Psoas muscle (tissue), 8 donors: ENCODE measurements around the gene GNL1. TPM values are rescaled to one million over a fixed set of nuclear protein-coding genes. Genes with fewer than 3 reads are reported as not detected.

ENCODE experiments used
- ATAC-seq, 4 donors: fragments of 200-7000 bp; cut with Tn5 transposase; one replicate each; pipeline ENCODE4 v1.9.1; 2020; ENCODE audit warnings: moderate library complexity in 3 of 4, mild to moderate bottlenecking in 2 of 4
- DNase-seq, 2 donors: peaks; one replicate each; pipeline ENCODE4 v3.0.0-alpha.2; 2020
- H3K27ac ChIP-seq: fragments of 200-600 bp; one replicate; pipeline ENCODE4 v1.8.0; 2022
- H3K27me3 ChIP-seq, 3 donors: fragments of 200-600 bp in 1 of 3; one replicate each; pipeline versions ENCODE4 v1.6.1 to v1.8.0; 2013 to 2022; ENCODE audit warnings: low read length in 2 of 3, mild to moderate bottlenecking in 2 of 3, moderate library complexity in 1 of 3; ENCODE audit not compliant: insufficient read depth in 3 of 3
- H3K36me3 ChIP-seq, 2 donors: fragments of 200-600 bp in 1 of 2; one replicate each; pipeline versions ENCODE4 v1.6.1 to v1.8.0; 2013 to 2022; ENCODE audit warnings: low read depth in 1 of 2, mild to moderate bottlenecking in 1 of 2, moderate library complexity in 1 of 2; ENCODE audit not compliant: insufficient read depth in 1 of 2
- H3K4me1 ChIP-seq: fragments of 200-600 bp; one replicate; pipeline ENCODE4 v1.8.0; 2022
- H3K4me3 ChIP-seq: fragments of 200-600 bp; one replicate; pipeline ENCODE4 v1.8.0; 2022; ENCODE audit warnings: mild to moderate bottlenecking
- H3K9me3 ChIP-seq: fragments of 200-600 bp; one replicate; pipeline ENCODE4 v1.8.0; 2022
- CTCF ChIP-seq: fragments of 200-600 bp; IDR thresholded peaks from one replicate; pipeline ENCODE4 v1.8.0; 2022; ENCODE audit warnings: antibody characterized with exemption
- WGBS, 3 donors: extraction: QIAGEN DNeasy Blood & Tissue Kit; methylation state at CpG; one replicate each; pipeline versions ENCODE4 v1.1.6 to v1.1.7; 2013; 5-methylcytosine and 5-hydroxymethylcytosine counted together
- intact Hi-C, 2 donors: fragments of 100-400 bp; cut with DNase I; formaldehyde crosslinking; loops; one replicate each; pipeline versions ENCODE4 v1.11.0 to v1.14.2; 2022
- polyA plus RNA-seq, 3 donors: library from polyadenylated mRNA; stranded (reverse); fragments of 200-250 nt; gene quantifications; one replicate each; pipeline ENCODE4 v1.2.3, GENCODE V29; 2013
- total RNA-seq, 4 donors: library from RNA; stranded (reverse); fragmentation: NEBNext Ultra II Directional in 2 of 4; extraction: Animal tissue kit (Norgen Biotek cat#: 25700) in 2 of 4; gene quantifications; one replicate each; pipeline versions ENCODE4 v1.2.1 to v1.2.4, GENCODE V29; 2021 to 2023
- donor health status: healthy with polysubstance abuse.
- donor health status: DM: no; HTN: no; CAD: no; lungs with moderate emphysema.
- donor health status: Bipolar disorder and iron deficiency.
- donor health status: healthy.
- donor health status: DM: yes; HTN: yes; CAD: no.
- donor health status: DM: no; HTN: no; CAD: no.
- donor health status: DM: no; HTN: no; CAD: no.
- donor health status: DM: yes; HTN: yes; CAD: no.

Gene GNL1
- total and polyA plus RNA-seq, 7 donors, result 14.2 to 32.3 (median 26.1) TPM

- 22 to 25% (median 25%) methylated on average over 4 of the region's 4 CpGs for WGBS, 3 donors
- intact Hi-C loops, result loop anchor here (5.0 to 10.0 kb wide), 5 partner anchors 55 to 545 kb away; partner anchors contain the start of genes TRIM26 (in 1 of the 2) and TUBB (in 1 of the 2)
- H3K4me1 ChIP-seq, result peaks cover 3% of the 10 kb centered on the region
- no peak overlapping the region for H3K4me3 ChIP-seq
- H3K27me3 ChIP-seq, result no peaks in the 10 kb centered on the region
- no peak for TF ChIP-seq CTCF
- ATAC-seq, result peak in 2 of 4 donors; percentile 6 to 8
- H3K36me3 ChIP-seq, result peaks cover 2 to 21% of the 10 kb centered on the region in 2 donors
- no peaks in the 10 kb centered on the region for H3K9me3 ChIP-seq
- DNase-seq, result no peak
- no peak overlapping the region for H3K27ac ChIP-seq
These were observed 13.9 kb downstream of the GNL1 start for GRCh38 chr6:30542404-30542725.

- Histone ChIP-seq H3K4me3 (peak overlapping the region; percentile 61), H3K27me3 (no peaks in the 10 kb centered on the region), H3K4me1 (peaks cover 3% of the 10 kb centered on the region), H3K27ac (no peak overlapping the region), H3K9me3 (no peaks in the 10 kb centered on the region), H3K36me3 (peaks cover 2 to 15% of the 10 kb centered on the region in 2 donors)
- intact Hi-C loops, result loop anchor here (5.0 to 10.0 kb wide), 5 partner anchors 56 to 546 kb away; partner anchors contain the start of genes TRIM26 (in 1 of the 2) and TUBB (in 1 of the 2)
- peak; percentile 62 to 78 for DNase-seq
- peak; percentile 99 for TF ChIP-seq CTCF
- peak; percentile 68 to 86 (median 76) for ATAC-seq
- WGBS, 3 donors, result 12 to 15% (median 13%) methylated on average over 23 of the region's 23 CpGs
These were observed 14.5 kb downstream of the GNL1 start for GRCh38 chr6:30541515-30542403.

- no peak for TF ChIP-seq CTCF
- WGBS, 3 donors, result 74 to 85% (median 77%) methylated on average over 3 of the region's 3 CpGs
- Histone ChIP-seq H3K9me3 (no peaks in the 10 kb centered on the region), H3K36me3 (no peaks in the 10 kb centered on the region), H3K4me3 (no peak overlapping the region), H3K27me3 (no peaks in the 10 kb centered on the region), H3K27ac (no peak overlapping the region), H3K4me1 (peaks cover 3% of the 10 kb centered on the region)
- no peak for DNase-seq
- intact Hi-C loops, result no loop called here
- no peak for ATAC-seq
These were observed 18.4 kb downstream of the GNL1 start for GRCh38 chr6:30537931-30538330.

GRCh38 chr6:30533460-30534294, 22.6 kb downstream of the GNL1 start:
- no peak for TF ChIP-seq CTCF
- 71 to 77% (median 73%) methylated on average over 15 of the region's 15 CpGs for WGBS, 3 donors
- Histone ChIP-seq H3K9me3 (no peaks in the 10 kb centered on the region), H3K4me3 (no peak overlapping the region), H3K36me3 (no peaks in the 10 kb centered on the region), H3K27ac (no peak overlapping the region), H3K27me3 (no peaks in the 10 kb centered on the region), H3K4me1 (no peaks in the 10 kb centered on the region)
- intact Hi-C loops, result loop anchor here in 1 of 2 donors (5.0 kb wide), 1 partner anchor 41 kb away; no protein-coding TSS in a partner anchor
- ATAC-seq (no peak), DNase-seq (no peak)
